Measurements from ENCODE around the gene TCF25.
A peak's percentile ranks its signal among the peaks of the same experiment; 100 is the strongest.

Gene TCF25

GRCh38 chr16:89946515-89946914 lies 73.1 kb downstream of the TCF25 start:
- DNase-seq (ENCODE audit: low spot score): no peak

DNA sequence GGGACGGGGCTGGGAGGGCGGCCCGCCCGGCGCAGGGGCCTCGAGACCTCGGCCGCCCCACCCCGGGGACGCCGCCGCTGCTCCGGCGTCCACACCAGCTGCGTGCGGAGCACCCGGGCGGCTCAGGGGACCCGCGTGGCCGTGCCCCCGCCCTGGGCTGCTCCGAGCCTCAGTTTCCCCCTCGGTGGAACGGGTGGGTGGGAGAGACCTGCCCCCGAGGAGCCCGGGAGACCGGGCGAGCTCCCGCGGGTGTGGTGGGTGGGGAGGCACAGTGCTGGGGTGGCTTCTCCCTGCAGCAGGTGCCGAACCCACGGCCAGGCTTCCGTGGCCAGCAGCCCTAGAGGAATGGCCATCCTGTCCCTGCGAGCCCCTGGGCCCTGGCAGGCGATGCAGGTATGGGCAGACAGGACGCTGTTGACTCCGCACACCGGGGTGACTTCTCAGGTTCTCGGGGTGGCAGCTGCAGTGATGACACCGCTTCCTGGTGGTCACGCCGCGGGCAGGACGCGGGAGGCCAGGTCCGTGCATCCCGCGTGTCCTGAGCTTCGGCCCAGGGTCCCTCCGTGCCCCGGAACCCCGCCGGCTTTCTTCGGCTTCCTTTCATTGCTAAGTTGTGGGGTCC lies 75.8 kb downstream of the TCF25 start:
- DNase-seq (ENCODE audit: low spot score): no peak

DNA sequence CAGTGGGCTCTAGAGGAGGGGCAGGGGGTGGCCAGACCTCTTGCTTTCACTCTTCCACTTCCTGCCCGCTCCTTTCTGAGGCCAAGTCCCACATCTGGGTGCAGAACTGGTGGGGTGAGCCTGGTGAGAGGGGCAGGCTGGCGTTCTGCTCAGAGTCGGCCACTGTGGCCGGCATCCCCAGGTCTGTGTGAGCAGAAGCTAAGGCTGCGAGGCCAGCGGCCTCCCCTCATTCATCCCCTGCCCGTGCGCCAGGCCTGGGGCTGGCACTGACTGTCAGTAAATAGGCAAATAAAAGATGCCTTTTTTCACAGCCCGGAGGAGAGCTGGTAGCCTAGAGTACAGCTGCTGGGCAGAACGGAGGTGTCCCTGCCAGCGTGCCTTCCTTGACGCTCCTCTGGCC lies 76.4 kb downstream of the TCF25 start:
- DNase-seq (ENCODE audit: low spot score): no peak

DNA sequence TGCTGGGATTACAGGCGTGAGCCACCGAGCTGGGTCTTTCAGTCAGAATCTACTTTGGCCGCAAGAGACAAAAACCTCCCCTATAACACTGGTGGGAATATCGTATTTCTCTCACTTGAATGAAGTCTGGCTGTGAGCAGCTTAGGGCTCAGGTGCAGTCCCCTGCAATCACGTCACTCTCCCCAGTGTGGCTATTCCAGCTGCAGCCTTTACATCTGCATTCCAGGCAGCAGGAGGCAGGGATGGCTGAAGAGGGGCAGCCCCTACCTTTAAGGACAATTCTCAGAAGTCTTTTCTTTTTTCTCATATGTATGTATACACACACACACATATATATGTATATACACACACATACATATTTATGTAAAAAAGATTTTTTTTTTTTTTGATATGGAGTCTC lies 78.1 kb downstream of the TCF25 start:
- DNase-seq (ENCODE audit: low spot score): no peak

- DNase-seq (ENCODE audit: low spot score): no peak
Measured at GRCh38 chr16:89952049-89952448, 78.7 kb downstream of the TCF25 start.

- no peak for DNase-seq (ENCODE audit: low spot score)
Measured at GRCh38 chr16:89952551-89952950, 79.2 kb downstream of the TCF25 start.

- no peak for DNase-seq (ENCODE audit: low spot score)
Measured at GRCh38 chr16:89953671-89954406, 80.4 kb downstream of the TCF25 start.

DNA sequence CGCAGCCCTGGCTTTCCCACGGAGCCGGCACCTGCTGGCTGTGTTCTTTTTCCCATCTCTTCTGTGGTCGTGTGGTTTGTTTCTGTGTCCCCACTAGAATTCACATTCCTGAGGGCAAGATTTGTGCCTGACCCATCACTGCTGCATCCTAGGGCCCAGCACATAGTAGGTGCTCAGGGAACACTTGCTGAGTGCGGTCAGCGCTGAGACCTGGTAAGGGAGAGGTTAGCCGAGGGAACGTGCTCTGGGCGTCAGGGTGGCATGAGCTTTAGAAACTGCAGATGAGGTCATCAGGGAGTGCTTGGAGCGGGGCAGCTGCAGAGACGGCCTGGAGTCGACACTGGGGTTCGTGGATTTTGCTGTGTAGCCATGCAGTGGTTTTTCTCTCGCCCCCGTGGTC lies 81.1 kb downstream of the TCF25 start:
- DNase-seq (ENCODE audit: low spot score): no peak

DNA sequence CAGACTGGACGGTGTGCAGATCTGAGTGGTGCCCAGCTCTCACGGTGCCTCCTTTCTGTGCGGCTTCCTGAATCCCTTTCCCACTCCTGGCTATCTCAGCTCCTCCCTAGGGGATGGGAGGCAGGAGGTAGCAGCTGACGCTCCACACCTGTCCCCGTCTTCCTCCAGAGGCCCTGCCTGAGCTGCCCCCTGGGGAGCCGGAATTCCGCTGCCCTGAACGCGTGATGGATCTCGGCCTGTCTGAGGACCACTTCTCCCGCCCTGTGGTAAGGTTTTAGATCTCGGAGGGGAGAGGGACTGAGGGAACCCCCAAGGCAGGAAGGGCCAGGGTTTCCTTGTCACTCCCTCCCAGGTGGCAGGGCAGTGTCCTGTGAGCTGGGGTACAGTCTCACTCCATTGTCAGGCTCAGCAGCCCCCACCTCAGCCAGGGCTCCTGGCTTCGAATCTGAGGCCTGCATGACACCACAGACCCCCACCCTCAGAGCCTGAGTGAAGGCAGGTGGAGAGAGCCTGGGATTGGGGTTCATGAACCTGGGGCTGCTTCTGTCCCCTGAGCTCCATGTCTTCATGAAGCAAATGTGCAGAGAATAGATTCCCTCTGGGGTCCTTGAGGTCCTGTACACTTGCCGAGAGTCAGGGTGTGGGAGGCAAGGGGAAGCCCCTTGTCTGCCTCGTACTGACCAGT lies 81.8 kb downstream of the TCF25 start:
- no peak for DNase-seq (ENCODE audit: low spot score)

- no peak for DNase-seq (ENCODE audit: low spot score)
Measured at GRCh38 chr16:89956505-89957215, 83.3 kb downstream of the TCF25 start.

- no peak for DNase-seq (ENCODE audit: low spot score)
Measured at GRCh38 chr16:89957216-89957785, 83.9 kb downstream of the TCF25 start.

DNA sequence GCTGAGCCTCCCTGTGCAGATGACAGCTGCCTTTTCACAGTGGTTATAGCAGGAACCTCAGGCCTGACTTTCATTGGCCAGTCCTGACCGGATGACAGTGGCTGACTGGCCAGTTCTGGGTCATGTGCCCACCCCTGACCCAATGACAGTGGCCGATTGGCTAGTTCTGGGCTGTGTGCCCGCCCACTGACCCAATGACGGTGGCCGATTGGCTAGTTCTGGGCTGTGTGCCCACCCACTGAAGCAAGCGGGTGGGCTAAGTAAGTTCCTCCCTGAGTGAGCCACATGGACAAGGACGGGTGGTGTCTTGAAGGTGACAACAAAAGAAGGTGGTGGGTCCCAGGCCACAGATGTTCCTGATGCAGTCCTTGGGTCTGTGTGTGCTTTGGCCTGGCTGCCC lies 84.7 kb downstream of the TCF25 start:
- peak; percentile 48 for DNase-seq (ENCODE audit: low spot score)

- no peak for DNase-seq (ENCODE audit: low spot score)
Measured at GRCh38 chr16:89958596-89958995, 85.2 kb downstream of the TCF25 start.

DNA sequence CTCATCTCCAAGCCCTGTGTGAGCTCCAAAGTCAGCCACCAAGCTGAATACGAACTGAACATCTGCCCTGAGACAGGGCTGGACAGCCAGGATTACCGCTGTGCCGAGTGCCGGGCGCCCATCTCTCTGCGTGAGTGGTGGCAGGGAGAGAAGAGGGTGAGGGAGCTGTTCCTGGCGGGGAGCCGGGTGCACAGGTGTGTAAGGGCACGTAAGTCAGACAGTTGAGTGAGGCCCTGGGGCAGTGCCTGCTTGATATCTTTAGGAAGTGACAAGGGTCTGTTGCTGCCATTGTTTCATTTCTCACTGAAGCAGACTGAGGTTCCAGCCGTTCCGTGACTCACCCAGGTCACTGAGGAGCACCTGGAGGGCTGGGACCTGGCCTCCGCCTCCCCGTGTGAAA lies 87.6 kb downstream of the TCF25 start:
- DNase-seq (ENCODE audit: low spot score): no peak
